H9 (cell line): Measurements from ENCODE around the gene CNNM1. TPM values are rescaled to one million over a fixed set of nuclear protein-coding genes. Genes with fewer than 3 reads are reported as not detected.

Source experiments
- DNase-seq: peaks from one replicate; pipeline ENCODE4 v3.0.0-alpha.2; 2017
- H2AFZ ChIP-seq: one replicate; pipeline ENCODE4 v1.6.1; 2013; ENCODE audit warnings: mild to moderate bottlenecking, low read length, control low read depth, moderate library complexity
- H2AK5ac ChIP-seq: 2 replicates; pipeline ENCODE4 v1.6.1; 2013; ENCODE audit warnings: low read length, control low read depth, mixed read lengths; ENCODE audit not compliant: insufficient read length
- H2BK120ac ChIP-seq: one replicate; pipeline ENCODE4 v1.6.1; 2013; ENCODE audit warnings: low read depth, mild to moderate bottlenecking, low read length, control low read depth, inconsistent platforms; ENCODE audit not compliant: poor library complexity, severe bottlenecking
- H2BK12ac ChIP-seq: 2 replicates; pipeline ENCODE4 v1.6.1; 2013; ENCODE audit warnings: low read length, control low read depth, mixed read lengths, low read depth; ENCODE audit not compliant: insufficient read length
- H2BK15ac ChIP-seq: 2 replicates; pipeline ENCODE4 v1.6.1; 2013; ENCODE audit warnings: low read depth, low read length, control low read depth
- H2BK20ac ChIP-seq: one replicate; pipeline ENCODE4 v1.6.1; 2013; ENCODE audit warnings: low read depth, mild to moderate bottlenecking, low read length, control low read depth, inconsistent platforms; ENCODE audit not compliant: poor library complexity, severe bottlenecking
- H2BK5ac ChIP-seq: 2 replicates; pipeline ENCODE4 v1.6.1; 2013; ENCODE audit warnings: low read length, control low read depth, mixed read lengths; ENCODE audit not compliant: insufficient read length
- H3K14ac ChIP-seq: 2 replicates; pipeline ENCODE4 v1.6.1; 2013; ENCODE audit warnings: low read length, control low read depth; ENCODE audit not compliant: insufficient read depth
- H3K18ac ChIP-seq: 2 replicates; pipeline ENCODE4 v1.6.1; 2013; ENCODE audit warnings: low read depth, mild to moderate bottlenecking, mixed read lengths, low read length, control low read depth; ENCODE audit not compliant: insufficient read length
- H3K23ac ChIP-seq: 2 replicates; pipeline ENCODE4 v1.6.1; 2013; ENCODE audit warnings: low read length, control low read depth, mixed read lengths, low read depth; ENCODE audit not compliant: insufficient read length
- H3K23me2 ChIP-seq: 2 replicates; pipeline ENCODE4 v1.6.1; 2013; ENCODE audit warnings: low read depth, mild to moderate bottlenecking, mixed read lengths, low read length, control low read depth; ENCODE audit not compliant: insufficient read length, poor library complexity, severe bottlenecking
- H3K27ac ChIP-seq: 2 replicates; pipeline ENCODE4 v1.5.1; 2013; ENCODE audit warnings: low read length, control low read depth, mixed read lengths, low read depth; ENCODE audit not compliant: insufficient read length
- H3K27me3 ChIP-seq: 2 replicates; pipeline ENCODE4 v1.6.1; 2013; ENCODE audit warnings: low read length, control low read depth, inconsistent platforms; ENCODE audit not compliant: insufficient read depth
- H3K4ac ChIP-seq: 2 replicates; pipeline ENCODE4 v1.6.1; 2013; ENCODE audit warnings: low read depth, mild to moderate bottlenecking, control low read depth, inconsistent platforms, low read length, moderate library complexity
- H3K4me1 ChIP-seq: 2 replicates; pipeline ENCODE4 v1.6.1; 2013; ENCODE audit warnings: low read length, control low read depth, inconsistent platforms; ENCODE audit not compliant: insufficient read depth
- H3K4me2 ChIP-seq: 2 replicates; pipeline ENCODE4 v1.6.1; 2013; ENCODE audit warnings: low read length, control low read depth, mixed read lengths; ENCODE audit not compliant: insufficient read length, insufficient read depth
- H3K56ac ChIP-seq: 2 replicates; pipeline ENCODE4 v1.6.1; 2013; ENCODE audit warnings: low read depth, mild to moderate bottlenecking, mixed read lengths, low read length, control low read depth; ENCODE audit not compliant: insufficient read length
- H3K79me1 ChIP-seq: 2 replicates; pipeline ENCODE4 v1.6.1; 2013; ENCODE audit warnings: low read depth, mild to moderate bottlenecking, moderate library complexity, low read length, control low read depth, inconsistent platforms; ENCODE audit not compliant: insufficient read depth, poor library complexity, severe bottlenecking
- H3K79me2 ChIP-seq: 2 replicates; pipeline ENCODE4 v1.6.1; 2013; ENCODE audit warnings: low read length, control low read depth, inconsistent platforms; ENCODE audit not compliant: insufficient read depth
- H3K9ac ChIP-seq: 2 replicates; pipeline ENCODE4 v1.6.1; 2013; ENCODE audit warnings: low read length, control low read depth, mixed read lengths; ENCODE audit not compliant: insufficient read length; ENCODE audit errors: extremely low read depth
- H3K9me3 ChIP-seq: one replicate; pipeline ENCODE4 v1.6.1; 2013; ENCODE audit warnings: low read depth, low read length, inconsistent platforms; ENCODE audit not compliant: control insufficient read depth
- H3T11ph ChIP-seq: one replicate; pipeline ENCODE4 v1.6.1; 2013; ENCODE audit warnings: mild to moderate bottlenecking, low read length, control low read depth, inconsistent platforms
- H4K20me1 ChIP-seq: one replicate; pipeline ENCODE4 v1.6.1; 2013; ENCODE audit not compliant: control insufficient read depth, insufficient read length, insufficient read depth
- H4K5ac ChIP-seq: 2 replicates; pipeline ENCODE4 v1.6.1; 2013; ENCODE audit warnings: low read depth, mild to moderate bottlenecking, mixed read lengths, low read length, control low read depth; ENCODE audit not compliant: insufficient read length
- H4K8ac ChIP-seq: replicated peaks from 2 replicates; pipeline ENCODE4 v1.6.1; 2013; ENCODE audit warnings: low read length, control low read depth, mixed read lengths, low read depth; ENCODE audit not compliant: insufficient read length
- H4K91ac ChIP-seq: 2 replicates; pipeline ENCODE4 v1.6.1; 2013; ENCODE audit warnings: low read depth, mild to moderate bottlenecking, moderate library complexity, mixed read lengths, low read length, control low read depth; ENCODE audit not compliant: insufficient read length
- H3K27ac Mint-ChIP-seq, 3 experiments: 2 replicates in 2 of 3; 3 replicates in 1 of 3; pipeline ENCODE4 v1.8.0; 2020 to 2021; ENCODE audit warnings: mixed read lengths in 3 of 3, mild to moderate bottlenecking in 1 of 3, moderate library complexity in 1 of 3
- H3K27me3 Mint-ChIP-seq: 2 replicates; pipeline ENCODE4 v1.8.0; 2021; ENCODE audit warnings: low read depth, mild to moderate bottlenecking, moderate library complexity, mixed read lengths
- H3K36me3 Mint-ChIP-seq, 3 experiments: 2 replicates in 2 of 3; 3 replicates in 1 of 3; pipeline ENCODE4 v1.8.0; 2020 to 2021; ENCODE audit warnings: low read depth in 3 of 3, mixed read lengths in 3 of 3; ENCODE audit not compliant: insufficient read depth in 1 of 3
- H3K4me1 Mint-ChIP-seq, 2 experiments: 2 replicates each; pipeline ENCODE4 v1.8.0; 2020; ENCODE audit warnings: mixed read lengths in 2 of 2
- H3K4me3 Mint-ChIP-seq, 2 experiments: 2 replicates in 1 of 2; 3 replicates in 1 of 2; pipeline ENCODE4 v1.8.0; 2020 to 2021; ENCODE audit warnings: mild to moderate bottlenecking in 2 of 2, mixed read lengths in 2 of 2, moderate library complexity in 1 of 2
- H3K9me3 Mint-ChIP-seq, 2 experiments: 2 replicates in 1 of 2; 3 replicates in 1 of 2; pipeline ENCODE4 v1.8.0; 2020; ENCODE audit warnings: mild to moderate bottlenecking in 2 of 2, mixed read lengths in 2 of 2, moderate library complexity in 1 of 2
- CTCF ChIP-seq: fragments of 200-600 bp; sonication (generic); conservative IDR thresholded peaks from 3 replicates; pipeline ENCODE4 v1.8.0; 2021; ENCODE audit warnings: antibody characterized with exemption, mild to moderate bottlenecking
- WGBS: extraction: QIAGEN DNeasy Blood & Tissue Kit; methylation state at CpG from one replicate; pipeline ENCODE4 v1.1.7; 2013; ENCODE audit warnings: missing lambda C conversion rate, low lambda C conversion rate, mixed read lengths; ENCODE audit not compliant: insufficient read length; ENCODE audit errors: extremely low coverage; 5-methylcytosine and 5-hydroxymethylcytosine counted together
- total RNA-seq: library from RNA; stranded (reverse); gene quantifications from 2 replicates; pipeline ENCODE4 v1.2.1, GENCODE V29; 2021

Gene CNNM1
- total RNA-seq, 1 experiment from 2014 or later, result 0.35 TPM

GRCh38 chr10:99318475-99318874 is 10.7 kb upstream of the CNNM1 start:
- no peak overlapping the region for H2BK12ac ChIP-seq
- no peak overlapping the region for H2BK120ac ChIP-seq
- no peak overlapping the region for H2AK5ac ChIP-seq
- no peak overlapping the region for H3K56ac ChIP-seq
- H3K27ac ChIP-seq, result no peak overlapping the region
- H2BK5ac ChIP-seq, result no peak overlapping the region
- Mint-ChIP-seq H3K4me3 (no peak overlapping the region), H3K4me1 (no peaks in the 10 kb centered on the region), H3K27me3 (peaks cover 16% of the 10 kb centered on the region), H3K36me3 (no peaks in the 10 kb centered on the region), H3K9me3 (no peaks in the 10 kb centered on the region), H3K27ac (no peak overlapping the region)
- H3K4me1 ChIP-seq, result no peaks in the 10 kb centered on the region
- no peak for TF ChIP-seq CTCF
- H2BK20ac ChIP-seq, result no peak overlapping the region
- no peak overlapping the region for H3K4ac ChIP-seq
- H3K23me2 ChIP-seq, result no peaks in the 10 kb centered on the region
- no peak overlapping the region for H3K9ac ChIP-seq
- WGBS, result no CpG with 5 or more reads among the region's 2 CpGs
- no peaks in the 10 kb centered on the region for H3K79me1 ChIP-seq
- H3K4me2 ChIP-seq, result no peak overlapping the region
- H2AFZ ChIP-seq, result no peak overlapping the region
- no peak for DNase-seq
- no peak overlapping the region for H3K23ac ChIP-seq
- no peak overlapping the region for H3T11ph ChIP-seq
- no peaks in the 10 kb centered on the region for H3K27me3 ChIP-seq
- no peak overlapping the region for H4K5ac ChIP-seq
- H4K8ac ChIP-seq, result no peak overlapping the region
- H3K14ac ChIP-seq, result no peak overlapping the region
- H3K9me3 ChIP-seq, result no peaks in the 10 kb centered on the region
- no peak overlapping the region for H2BK15ac ChIP-seq
- no peaks in the 10 kb centered on the region for H3K79me2 ChIP-seq
- H3K18ac ChIP-seq, result no peak overlapping the region
- H4K20me1 ChIP-seq, result no peaks in the 10 kb centered on the region
- H4K91ac ChIP-seq, result no peak overlapping the region
